Panc1 (cell line): ENCODE data around the gene NMT1. TPM values are rescaled to one million over a fixed set of nuclear protein-coding genes. Genes with fewer than 3 reads are reported as not detected.

Experiments
- ATAC-seq: fragments of 200-7000 bp; cut with Tn5 transposase; 2 replicates; pipeline ENCODE4 v1.9.1; 2020; ENCODE audit warnings: mild to moderate bottlenecking, moderate library complexity
- BruUV-seq: library from RNA; stranded (reverse); fragments of 400-500 nt; replicated peaks from 2 replicates; lab custom pipeline; 2021; lab: Mats Ljungman, UMichigan
- CTCF ChIA-PET: fragments of 300-600 bp; sonication (Branson Sonifier 250); formaldehyde crosslinking; loops from one replicate; lab custom pipeline; 2022; ENCODE audit warnings: antibody characterized with exemption; lab: Charles Lee
- POLR2A ChIA-PET: fragments of 300-600 bp; sonication (Branson Sonifier 250); formaldehyde crosslinking; loops from one replicate; lab custom pipeline; 2022; ENCODE audit warnings: antibody characterized with exemption; lab: Charles Lee
- DNase-seq: peaks from one replicate; pipeline ENCODE4 v3.0.0-alpha.2; 2010; ENCODE audit warnings: low read depth, low spot score
- H3K27ac ChIP-seq: 2 replicates; pipeline ENCODE4 v1.5.1; 2011; ENCODE audit warnings: mild to moderate bottlenecking, low read length, inconsistent platforms
- H3K27me3 ChIP-seq: fragments of 200-500 bp; sonication (Bioruptor generic); 2 replicates; pipeline ENCODE4 v1.6.0; 2014; ENCODE audit warnings: low read length, inconsistent platforms; ENCODE audit not compliant: control insufficient read depth, insufficient read depth
- H3K36me3 ChIP-seq: fragments of 200-500 bp; sonication (Bioruptor generic); 2 replicates; pipeline ENCODE4 v1.5.1; 2014; ENCODE audit warnings: inconsistent platforms, mild to moderate bottlenecking, low read length, moderate library complexity; ENCODE audit not compliant: control insufficient read depth, insufficient read depth
- H3K4me1 ChIP-seq: 2 replicates; pipeline ENCODE4 v1.5.1; 2011; ENCODE audit warnings: inconsistent platforms, mild to moderate bottlenecking, low read length, moderate library complexity; ENCODE audit not compliant: control insufficient read depth, insufficient read depth
- H3K4me3 ChIP-seq, 2 experiments: 2 replicates each; pipeline ENCODE4 v1.5.1; 2011 to 2012; ENCODE audit warnings: low read depth in 2 of 2, low read length in 2 of 2, mild to moderate bottlenecking in 2 of 2, inconsistent platforms in 1 of 2, moderate library complexity in 1 of 2
- H3K9me3 ChIP-seq: fragments of 200-500 bp; sonication (Bioruptor generic); 2 replicates; pipeline ENCODE4 v1.5.1; 2014; ENCODE audit warnings: low read depth, mild to moderate bottlenecking, inconsistent platforms, low read length, moderate library complexity; ENCODE audit not compliant: control insufficient read depth, insufficient read depth
- CTCF ChIP-seq: fragments of 450-650 bp; IDR thresholded peaks from 2 replicates; pipeline ENCODE4 v1.5.1; 2017; ENCODE audit warnings: mild to moderate bottlenecking
- POLR2AphosphoS5 ChIP-seq: IDR thresholded peaks from 2 replicates; pipeline ENCODE4 v1.6.1; 2012; ENCODE audit warnings: mild to moderate bottlenecking, low read depth, low read length, moderate library complexity
- REST ChIP-seq, 2 experiments: IDR thresholded peaks; 2 replicates each; pipeline ENCODE4 v1.6.1; 2011 to 2012; ENCODE audit warnings: low read depth in 2 of 2, control low read depth in 1 of 2, low read length in 1 of 2, mild to moderate bottlenecking in 1 of 2, moderate library complexity in 1 of 2; ENCODE audit not compliant: insufficient read depth in 1 of 2
- SIN3A ChIP-seq: IDR thresholded peaks from 2 replicates; pipeline ENCODE4 v1.6.1; 2012; ENCODE audit warnings: low read depth, mild to moderate bottlenecking, low read length, moderate library complexity, borderline replicate concordance; ENCODE audit not compliant: insufficient read depth
- TCF7L2 ChIP-seq: IDR thresholded peaks from 2 replicates; pipeline ENCODE4 v1.6.1; 2011; ENCODE audit warnings: mild to moderate bottlenecking, low read depth, low read length, inconsistent platforms
- in situ Hi-C: cut with HindIII; loops from 2 replicates; pipeline ENCODE4 v1.10.0; 2016; ENCODE audit warnings: low sequenced_read_pairs, low pct_unique_long_range_greater_than_20kb
- intact Hi-C: fragments of 100-400 bp; cut with micrococcal nuclease; formaldehyde crosslinking; loops from one replicate; pipeline ENCODE4 v1.10.0; 2022; ENCODE audit not compliant: unreplicated experiment
- total RNA-seq: library from RNA; stranded (reverse); gene quantifications from one replicate; pipeline ENCODE4 v1.2.1, GENCODE V29; 2021; ENCODE audit not compliant: unreplicated experiment

The NMT1 gene
- total RNA-seq, 1 experiment from 2014 or later: 105 TPM

GRCh38 chr17:45108595-45109521 is 47.7 kb downstream of the NMT1 start:
- no TSS peak for BruUV-seq
- Histone ChIP-seq H3K9me3 (no peaks in the 10 kb centered on the region), H3K27ac (no peak overlapping the region; the same call in 1 of the 2 replicates), H3K4me3 (no peak overlapping the region), H3K27me3 (no peaks in the 10 kb centered on the region), H3K36me3 (no peaks in the 10 kb centered on the region), H3K4me1 (peaks cover 13% of the 10 kb centered on the region)
- ATAC-seq (peak; percentile 37), DNase-seq (no peak)
- ChIA-PET CTCF (interaction anchor here (1.5 kb wide), 1 partner anchor 24 kb away, joined by 3 read pairs; the partner anchor contains the start of gene PLCD3), POLR2A (no interaction called here)
- intact Hi-C loops (no loop called here), in situ Hi-C loops (no loop called here)
- TF ChIP-seq TCF7L2 (no peak), POLR2AphosphoS5 (0 out of 2 replicates have a peak, but pooled peaks have one; percentile 30)

GRCh38 chr17:45110676-45111611 is 49.8 kb downstream of the NMT1 start:
- TF ChIP-seq TCF7L2 (no peak), REST (IDR thresholded peaks at IDR 0.05; ENCODE audit: insufficient read depth in 1 of 2, low read depth in 2 of 2, low read length in 1 of 2) (no peak), CTCF (no peak), POLR2AphosphoS5 (no peak), SIN3A (no peak)
- ChIA-PET CTCF (interaction anchor here (0.5 to 0.6 kb wide), 2 partner anchors 12 to 64 kb away, joined by 3 to 9 read pairs; no protein-coding TSS in a partner anchor), POLR2A (no interaction called here)
- in situ Hi-C loops (no loop called here), intact Hi-C loops (no loop called here)
- Histone ChIP-seq H3K4me1 (peaks cover 13% of the 10 kb centered on the region), H3K36me3 (no peaks in the 10 kb centered on the region), H3K9me3 (no peaks in the 10 kb centered on the region), H3K4me3 (no peak overlapping the region), H3K27ac (peak overlapping the region; percentile 39), H3K27me3 (no peaks in the 10 kb centered on the region)
- no peak for DNase-seq
- ATAC-seq: peak; percentile 46; the same call in 1 of the 2 replicates
- BruUV-seq: no TSS peak
